HepG2 (cell line): Measurements from ENCODE around the gene LDLRAD4. TPM values are rescaled to one million over a fixed set of nuclear protein-coding genes. Genes with fewer than 3 reads are reported as not detected.

Source experiments
- ATAC-seq: fragments of 200-7000 bp; cut with Tn5 transposase; 3 replicates; pipeline ENCODE4 v1.9.1; 2020; ENCODE audit warnings: mild to moderate bottlenecking, moderate library complexity
- BruUV-seq: library from RNA; stranded (reverse); fragments of 400-500 nt; replicated peaks from 2 replicates; lab custom pipeline; 2021; lab: Mats Ljungman, UMichigan
- CTCF ChIA-PET: fragments of 300-600 bp; formaldehyde crosslinking; extraction: SDS; loops from one replicate; lab custom pipeline; 2021; ENCODE audit warnings: low total read pairs, inconsistent platforms, low intra/inter-chr PET ratio; lab: Yijun Ruan, JAX
- POLR2A ChIA-PET: fragments of 350-600 bp; sonication (Branson Sonifier 250); formaldehyde crosslinking; loops from one replicate; lab custom pipeline; 2020; ENCODE audit warnings: antibody characterized with exemption, inconsistent platforms; lab: Yijun Ruan, JAX
- DNase-seq: peaks from one replicate; pipeline ENCODE4 v3.0.0-alpha.2; 2015; ENCODE audit warnings: low spot score
- FAIRE-seq: peaks from 3 replicates; lab custom pipeline; 2011; peaks lifted over from hg19 to GRCh38; lab: Jason Lieb, UNC
- H2AFZ ChIP-seq: one replicate; pipeline ENCODE4 v1.6.1; 2011; ENCODE audit warnings: low read length, inconsistent platforms
- H3K27ac ChIP-seq: fragments of 300-600 bp; 3 replicates; pipeline ENCODE4 v1.8.0; 2011; ENCODE audit warnings: mixed run types, mild to moderate bottlenecking, mixed read lengths, low read length, inconsistent platforms; ENCODE audit not compliant: insufficient read depth; ENCODE audit errors: extremely low read length
- H3K27me3 ChIP-seq, 2 experiments: fragments of 200-600 bp in 1 of 2; 2 replicates in 1 of 2; 3 replicates in 1 of 2; pipeline versions ENCODE4 v1.6.0 to v1.8.0; 2011; ENCODE audit warnings: low read length in 2 of 2, mild to moderate bottlenecking in 2 of 2, moderate library complexity in 2 of 2, inconsistent platforms in 1 of 2; ENCODE audit not compliant: insufficient read depth in 2 of 2, control insufficient read depth in 1 of 2
- H3K36me3 ChIP-seq, 2 experiments: fragments of 200-600 bp in 1 of 2; replicated peaks in 1 of 2; 2 replicates in 1 of 2; 3 replicates in 1 of 2; pipeline versions ENCODE4 v1.5.1 to v1.8.0; 2011; ENCODE audit warnings: low read length in 2 of 2, inconsistent platforms in 1 of 2; ENCODE audit not compliant: insufficient read depth in 2 of 2, control insufficient read depth in 1 of 2
- H3K4me1 ChIP-seq: 2 replicates; pipeline ENCODE4 v1.5.1; 2012; ENCODE audit warnings: low read length, inconsistent platforms; ENCODE audit not compliant: insufficient read depth
- H3K4me2 ChIP-seq: 2 replicates; pipeline ENCODE4 v1.6.0; 2011; ENCODE audit warnings: low read depth, low read length, inconsistent platforms
- H3K4me3 ChIP-seq, 3 experiments: fragments of 200-600 bp in 1 of 3; sonication (generic), shearing (Covaris generic) in 1 of 3; replicated peaks in 1 of 3; 2 replicates each; pipeline ENCODE4 v1.5.1; 2011 to 2016; ENCODE audit warnings: low read length in 3 of 3, inconsistent platforms in 2 of 3, low read depth in 2 of 3, mild to moderate bottlenecking in 2 of 3, control low read depth in 1 of 3, mixed read lengths in 1 of 3; ENCODE audit not compliant: insufficient read depth in 1 of 3
- H3K79me2 ChIP-seq: one replicate; pipeline ENCODE4 v1.6.1; 2011; ENCODE audit warnings: low read length, inconsistent platforms; ENCODE audit not compliant: insufficient read depth
- H3K9ac ChIP-seq: 2 replicates; pipeline ENCODE4 v1.6.0; 2011; ENCODE audit warnings: mild to moderate bottlenecking, low read depth, low read length, inconsistent platforms; ENCODE audit not compliant: insufficient read depth
- H3K9me3 ChIP-seq: 2 replicates; pipeline ENCODE4 v1.5.1; 2012; ENCODE audit warnings: mild to moderate bottlenecking, low read length
- H4K20me1 ChIP-seq: 2 replicates; pipeline ENCODE4 v1.6.0; 2011; ENCODE audit warnings: inconsistent platforms, mild to moderate bottlenecking, low read length, moderate library complexity; ENCODE audit not compliant: insufficient read depth
- AFF4 ChIP-seq: sonication (generic); formaldehyde crosslinking; IDR thresholded peaks from 2 replicates; pipeline ENCODE4 v1.4.0; 2020; ENCODE audit warnings: missing genetic modification reagents
- HDAC1 ChIP-seq: sonication (generic); formaldehyde crosslinking; IDR thresholded peaks from 2 replicates; pipeline ENCODE4 v1.5.1; 2020; ENCODE audit warnings: mild to moderate bottlenecking, missing genetic modification reagents
- HES4 ChIP-seq: sonication (generic); formaldehyde crosslinking; IDR thresholded peaks from 2 replicates; pipeline ENCODE4 v1.9.0; 2021; ENCODE audit warnings: mild to moderate bottlenecking, missing genetic modification reagents, borderline replicate concordance
- HOXA5 ChIP-seq: sonication (generic); formaldehyde crosslinking; IDR thresholded peaks from 2 replicates; pipeline ENCODE4 v1.4.0; 2020; ENCODE audit warnings: missing genetic modification reagents
- TBX2 ChIP-seq: sonication (generic); formaldehyde crosslinking; IDR thresholded peaks from 2 replicates; pipeline ENCODE4 v1.5.0; 2020; ENCODE audit warnings: missing genetic modification reagents, mild to moderate bottlenecking, borderline replicate concordance
- ZNF557 ChIP-seq: sonication (generic); formaldehyde crosslinking; IDR thresholded peaks from 2 replicates; pipeline ENCODE4 v1.4.0; 2020; ENCODE audit warnings: missing genetic modification reagents
- WGBS: methylation state at CpG from one replicate; pipeline ENCODE4 v1.1.6; 2017; ENCODE audit warnings: low lambda C conversion rate; 5-methylcytosine and 5-hydroxymethylcytosine counted together
- in situ Hi-C: cut with HindIII; loops from 2 replicates; pipeline ENCODE4 v1.10.0; 2017; ENCODE audit warnings: low pct_unique_long_range_greater_than_20kb; ENCODE audit not compliant: extremely low pct_ligation_motif_present
- intact Hi-C: fragments of 100-400 bp; cut with micrococcal nuclease; formaldehyde crosslinking; loops from one replicate; pipeline ENCODE4 v1.10.0; 2022; ENCODE audit not compliant: unreplicated experiment
- polyA plus RNA-seq, 8 experiments: library from polyadenylated mRNA; depleted of rRNA in 3 of 8; stranded (reverse) in 7 of 8; unstranded in 1 of 8; fragments of >200 nt; fragmentation: Illumina TruSeq in 4 of 8; extraction: Trizol in 4 of 8; gene quantifications; 2 replicates each; pipeline versions ENCODE4 v1.2.1 to v1.2.3, GENCODE V29; 2011 to 2016; ENCODE audit warnings: low read depth in 4 of 8, missing spikeins in 1 of 8, mixed read lengths in 1 of 8; ENCODE audit not compliant: insufficient read depth in 1 of 8
- total RNA-seq, 5 experiments: library from RNA; depleted of rRNA; stranded (reverse); fragments of >200 nt; fragmentation: Illumina TruSeq; extraction: Trizol; gene quantifications; 2 replicates each; pipeline ENCODE4 v1.2.3, GENCODE V29; 2016; ENCODE audit warnings: low read depth in 1 of 5

LDLRAD4 gene
- total and polyA plus RNA-seq, 2 of the 13 experiments (the other 11 are each of a cell fraction or from before 2014, with no cell fraction given), result 13.6 to 20.9 TPM

DNA sequence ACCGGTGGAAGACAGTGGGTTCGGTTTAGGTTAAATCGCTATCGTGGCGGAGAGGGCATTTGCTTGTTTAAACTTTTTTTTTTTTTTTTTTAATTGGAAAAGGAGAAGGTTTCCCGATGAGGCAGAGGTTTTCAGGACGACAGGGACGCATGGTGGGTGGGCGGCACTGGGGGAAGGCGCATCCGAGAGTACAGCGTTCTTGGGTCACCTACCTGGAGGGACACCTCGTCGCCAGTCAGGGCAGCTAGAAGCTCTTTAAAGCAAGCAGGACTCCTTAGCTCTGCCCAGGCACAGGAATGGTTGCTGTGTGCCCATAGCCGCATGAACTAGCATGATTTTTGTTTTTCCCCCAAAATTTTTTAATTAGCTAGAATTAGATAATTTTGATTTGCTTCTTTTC, 437 bp downstream of the LDLRAD4 start:
- CTCF ChIA-PET, result no interaction called here
- FAIRE-seq (no peak), ATAC-seq (no peak), DNase-seq (no peak)
- Histone ChIP-seq H3K27ac (peak overlapping the region; percentile 66), H3K9ac (peak overlapping the region; percentile 72), H3K36me3 (no peaks in the 10 kb centered on the region; a peak in 1 of 5 replicates), H4K20me1 (no peaks in the 10 kb centered on the region; the same call in 1 of the 2 replicates), H3K27me3 (no peaks in the 10 kb centered on the region), H3K4me3 (peak overlapping the region; percentile 66 to 86 (median 83)), H3K4me1 (peaks cover 71% of the 10 kb centered on the region), H3K4me2 (peak overlapping the region; percentile 80), H3K9me3 (no peaks in the 10 kb centered on the region), H3K79me2 (peaks cover 8% of the 10 kb centered on the region), H2AFZ (no peak overlapping the region)
- intact Hi-C loops, result loop anchor here (5.0 to 10.0 kb wide), 4 partner anchors 42 to 496 kb away; no protein-coding TSS in a partner anchor
- BruUV-seq, result TSS peak; percentile 37
- WGBS, result 7% methylated on average over 15 of the region's 15 CpGs
- POLR2A ChIA-PET, result interaction anchor here (1.4 to 1.8 kb wide), 3 partner anchors 43 to 119 kb away, joined by 3 to 10 read pairs (median 4); no protein-coding TSS in a partner anchor
- TF ChIP-seq HES4 (CRISPR knock-in tag) (0 out of 2 replicates have a peak, but pooled peaks have one; percentile 20), HDAC1 (CRISPR knock-in tag) (0 out of 2 replicates have a peak, but pooled peaks have one; percentile 0), TBX2 (CRISPR knock-in tag) (no peak), HOXA5 (CRISPR knock-in tag) (no peak), AFF4 (CRISPR knock-in tag) (no peak), ZNF557 (CRISPR knock-in tag) (no peak)
- in situ Hi-C loops, result loop anchor here (25.0 kb wide), 1 partner anchor 418 kb away; no protein-coding TSS in a partner anchor
